ENCODE data around the gene LRFN3. TPM values are rescaled to one million over a fixed set of nuclear protein-coding genes. Genes with fewer than 3 reads are reported as not detected.

Gene LRFN3
- total and polyA plus RNA-seq, 4 donors, result 0.89 to 8.4 (median 2.1) TPM

DNA sequence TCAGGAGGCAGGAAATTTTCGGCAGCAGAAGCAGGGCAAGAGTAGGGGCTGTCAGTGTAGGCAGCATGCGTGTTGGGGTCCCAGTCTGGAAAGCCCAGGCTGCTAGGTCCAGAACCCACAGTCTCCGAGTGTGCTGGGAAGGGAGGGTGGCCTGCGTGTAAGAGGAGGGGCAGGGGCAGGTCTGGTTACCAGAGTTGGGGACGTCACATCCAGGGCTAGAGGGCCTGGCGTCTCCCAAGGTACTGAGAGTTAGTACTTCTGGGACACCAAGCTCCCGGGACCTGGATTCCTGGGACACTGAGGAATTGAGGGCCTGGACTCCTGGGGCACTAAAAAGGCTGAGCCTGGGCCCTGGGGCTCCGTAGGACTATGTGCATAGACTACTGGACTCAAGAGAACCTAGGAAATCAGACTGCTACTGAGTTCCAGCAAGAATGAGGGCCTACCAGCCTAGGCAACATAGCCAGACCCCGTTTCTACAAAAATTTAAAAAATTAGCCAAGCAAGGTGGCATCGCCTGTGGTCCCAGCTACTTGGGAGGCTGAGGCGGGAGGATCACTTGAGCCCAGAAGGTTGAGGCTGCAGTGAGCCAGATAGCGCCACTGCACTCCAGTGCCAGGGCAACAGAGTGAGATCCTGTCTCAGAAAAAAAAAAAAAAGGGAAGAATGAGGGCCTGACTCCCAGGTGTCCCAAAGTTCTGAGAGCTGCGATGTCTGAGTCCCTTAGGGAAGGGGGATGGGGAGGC, 38.3 kb upstream of the LRFN3 start (continued):
- TF ChIP-seq, protein P1, sequence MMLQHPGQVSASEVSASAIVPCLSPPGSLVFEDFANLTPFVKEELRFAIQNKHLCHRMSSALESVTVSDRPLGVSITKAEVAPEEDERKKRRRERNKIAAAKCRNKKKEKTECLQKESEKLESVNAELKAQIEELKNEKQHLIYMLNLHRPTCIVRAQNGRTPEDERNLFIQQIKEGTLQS (IDR thresholded peaks at IDR 0.05), result no peak
- TF ChIP-seq HNF4A (conservative IDR thresholded peaks at IDR 0.05) (no peak), SP1 (IDR thresholded peaks at IDR 0.05) (no peak), EGR1 (IDR thresholded peaks at IDR 0.05; ENCODE audit: low read depth in 2 of 2) (no peak), HNF4G (IDR thresholded peaks at IDR 0.05) (no peak), NR2F2 (IDR thresholded peaks at IDR 0.05) (no peak)
- TF ChIP-seq, protein P2, sequence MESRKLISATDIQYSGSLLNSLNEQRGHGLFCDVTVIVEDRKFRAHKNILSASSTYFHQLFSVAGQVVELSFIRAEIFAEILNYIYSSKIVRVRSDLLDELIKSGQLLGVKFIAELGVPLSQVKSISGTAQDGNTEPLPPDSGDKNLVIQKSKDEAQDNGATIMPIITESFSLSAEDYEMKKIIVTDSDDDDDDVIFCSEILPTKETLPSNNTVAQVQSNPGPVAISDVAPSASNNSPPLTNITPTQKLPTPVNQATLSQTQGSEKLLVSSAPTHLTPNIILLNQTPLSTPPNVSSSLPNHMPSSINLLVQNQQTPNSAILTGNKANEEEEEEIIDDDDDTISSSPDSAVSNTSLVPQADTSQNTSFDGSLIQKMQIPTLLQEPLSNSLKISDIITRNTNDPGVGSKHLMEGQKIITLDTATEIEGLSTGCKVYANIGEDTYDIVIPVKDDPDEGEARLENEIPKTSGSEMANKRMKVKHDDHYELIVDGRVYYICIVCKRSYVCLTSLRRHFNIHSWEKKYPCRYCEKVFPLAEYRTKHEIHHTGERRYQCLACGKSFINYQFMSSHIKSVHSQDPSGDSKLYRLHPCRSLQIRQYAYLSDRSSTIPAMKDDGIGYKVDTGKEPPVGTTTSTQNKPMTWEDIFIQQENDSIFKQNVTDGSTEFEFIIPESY (IDR thresholded peaks at IDR 0.05), result no peak

DNA sequence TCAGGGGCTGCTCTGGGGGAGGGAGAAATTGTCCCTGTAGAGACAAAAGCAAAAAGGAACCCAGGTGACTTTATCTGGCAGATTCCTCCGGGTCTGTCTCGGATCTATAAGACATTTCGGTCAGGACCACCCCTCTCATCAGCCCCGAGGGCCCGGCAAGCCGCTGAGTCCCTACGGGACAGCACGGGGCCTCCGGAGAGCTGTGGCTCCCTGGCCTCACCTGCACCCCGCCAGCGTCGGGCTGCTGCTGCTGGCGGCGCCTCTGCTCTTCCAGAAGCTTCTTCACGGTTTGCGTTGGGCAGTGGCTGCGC, 37.7 kb upstream of the LRFN3 start:
- no peaks in the 10 kb centered on the region for H3K27me3 ChIP-seq (ENCODE audit: control insufficient read depth in 4 of 4, insufficient read depth in 4 of 4, low read length in 3 of 4)
- TF ChIP-seq, protein P3, sequence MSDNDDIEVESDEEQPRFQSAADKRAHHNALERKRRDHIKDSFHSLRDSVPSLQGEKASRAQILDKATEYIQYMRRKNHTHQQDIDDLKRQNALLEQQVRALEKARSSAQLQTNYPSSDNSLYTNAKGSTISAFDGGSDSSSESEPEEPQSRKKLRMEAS (IDR thresholded peaks at IDR 0.05), result no peak
- TF ChIP-seq FOXA2 (IDR thresholded peaks at IDR 0.05) (no peak), NR2F2 (IDR thresholded peaks at IDR 0.05) (no peak), JUND (IDR thresholded peaks at IDR 0.05) (no peak)
- TF ChIP-seq, protein P4, sequence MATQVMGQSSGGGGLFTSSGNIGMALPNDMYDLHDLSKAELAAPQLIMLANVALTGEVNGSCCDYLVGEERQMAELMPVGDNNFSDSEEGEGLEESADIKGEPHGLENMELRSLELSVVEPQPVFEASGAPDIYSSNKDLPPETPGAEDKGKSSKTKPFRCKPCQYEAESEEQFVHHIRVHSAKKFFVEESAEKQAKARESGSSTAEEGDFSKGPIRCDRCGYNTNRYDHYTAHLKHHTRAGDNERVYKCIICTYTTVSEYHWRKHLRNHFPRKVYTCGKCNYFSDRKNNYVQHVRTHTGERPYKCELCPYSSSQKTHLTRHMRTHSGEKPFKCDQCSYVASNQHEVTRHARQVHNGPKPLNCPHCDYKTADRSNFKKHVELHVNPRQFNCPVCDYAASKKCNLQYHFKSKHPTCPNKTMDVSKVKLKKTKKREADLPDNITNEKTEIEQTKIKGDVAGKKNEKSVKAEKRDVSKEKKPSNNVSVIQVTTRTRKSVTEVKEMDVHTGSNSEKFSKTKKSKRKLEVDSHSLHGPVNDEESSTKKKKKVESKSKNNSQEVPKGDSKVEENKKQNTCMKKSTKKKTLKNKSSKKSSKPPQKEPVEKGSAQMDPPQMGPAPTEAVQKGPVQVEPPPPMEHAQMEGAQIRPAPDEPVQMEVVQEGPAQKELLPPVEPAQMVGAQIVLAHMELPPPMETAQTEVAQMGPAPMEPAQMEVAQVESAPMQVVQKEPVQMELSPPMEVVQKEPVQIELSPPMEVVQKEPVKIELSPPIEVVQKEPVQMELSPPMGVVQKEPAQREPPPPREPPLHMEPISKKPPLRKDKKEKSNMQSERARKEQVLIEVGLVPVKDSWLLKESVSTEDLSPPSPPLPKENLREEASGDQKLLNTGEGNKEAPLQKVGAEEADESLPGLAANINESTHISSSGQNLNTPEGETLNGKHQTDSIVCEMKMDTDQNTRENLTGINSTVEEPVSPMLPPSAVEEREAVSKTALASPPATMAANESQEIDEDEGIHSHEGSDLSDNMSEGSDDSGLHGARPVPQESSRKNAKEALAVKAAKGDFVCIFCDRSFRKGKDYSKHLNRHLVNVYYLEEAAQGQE (IDR thresholded peaks at IDR 0.05), result no peak
- H3K27ac ChIP-seq (ENCODE audit: low read depth in 1 of 2, low read length in 2 of 2), result peak overlapping the region; percentile 87 to 91
- H3K9ac ChIP-seq (ENCODE audit: low read depth in 1 of 2, low read length in 2 of 2), result peak overlapping the region in 1 of 2 donors; percentile 70
- no peak for DNase-seq (ENCODE audit: low spot score)
- 56% methylated on average over 17 of the region's 17 CpGs for WGBS
- H3K9me3 ChIP-seq (ENCODE audit: control insufficient read depth in 4 of 4, low read length in 3 of 4), result no peaks in the 10 kb centered on the region
- peaks cover 0 to 13% (median 6%) of the 10 kb centered on the region in 4 donors for H3K36me3 ChIP-seq (ENCODE audit: control insufficient read depth in 4 of 4, insufficient read depth in 3 of 4, low read depth in 1 of 4, low read length in 3 of 4)
- H3K4me3 ChIP-seq (ENCODE audit: low read depth in 1 of 3, low read length in 3 of 3), result peak overlapping the region in 1 of 3 donors; percentile 61
- peaks cover 0 to 4% (median 2%) of the 10 kb centered on the region in 4 donors for H3K4me1 ChIP-seq (ENCODE audit: control insufficient read depth in 4 of 4, insufficient read depth in 4 of 4, low read length in 3 of 4)

DNA sequence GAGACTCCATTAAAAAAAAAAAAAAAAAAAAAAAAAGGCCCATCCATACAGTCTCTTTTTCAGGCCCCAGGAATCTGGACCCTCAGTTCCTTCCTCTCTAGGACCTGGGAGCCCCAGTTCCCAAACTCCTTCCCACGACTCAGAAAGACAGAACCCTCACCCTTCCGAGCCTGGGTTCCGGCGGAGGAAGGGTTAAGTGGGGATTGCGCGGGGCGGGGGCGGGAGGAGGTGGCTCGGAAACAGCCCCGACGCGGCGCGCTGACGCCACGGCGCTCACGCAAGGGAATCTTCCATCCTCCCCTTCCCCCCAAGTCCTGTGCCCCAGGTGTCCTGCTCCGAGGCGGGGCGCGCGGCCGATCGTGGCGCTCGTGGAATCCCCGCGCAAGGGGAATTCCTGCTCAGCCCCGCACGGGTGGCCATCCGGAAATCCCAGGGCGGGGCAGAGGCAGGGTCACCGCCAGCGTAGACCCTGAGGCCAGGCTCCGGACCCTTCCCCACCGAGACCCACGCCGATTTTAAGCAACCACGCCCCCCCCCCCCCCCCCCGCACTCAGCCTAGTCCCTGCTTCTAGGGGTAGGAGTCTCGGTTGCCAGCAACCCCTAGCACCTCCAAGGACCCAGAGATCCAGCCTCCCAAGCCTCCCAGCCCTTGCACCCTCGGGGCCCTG, 36.5 kb upstream of the LRFN3 start:
- H3K27me3 ChIP-seq (ENCODE audit: control insufficient read depth in 4 of 4, insufficient read depth in 4 of 4, low read length in 3 of 4), result no peaks in the 10 kb centered on the region
- H3K36me3 ChIP-seq (ENCODE audit: control insufficient read depth in 4 of 4, insufficient read depth in 3 of 4, low read depth in 1 of 4, low read length in 3 of 4), result peaks cover 0 to 9% (median 6%) of the 10 kb centered on the region in 4 donors
- H3K27ac ChIP-seq (ENCODE audit: low read depth in 1 of 2, low read length in 2 of 2), result peak overlapping the region; percentile 87 to 91
- H3K4me1 ChIP-seq (ENCODE audit: control insufficient read depth in 4 of 4, insufficient read depth in 4 of 4, low read length in 3 of 4), result peaks cover 0 to 4% (median 2%) of the 10 kb centered on the region in 4 donors
- DNase-seq (ENCODE audit: low spot score), result peak; percentile 60
- peak overlapping the region; percentile 61 to 81 (median 69) for H3K4me3 ChIP-seq (ENCODE audit: low read depth in 1 of 3, low read length in 3 of 3)
- peak overlapping the region; percentile 82 to 87 for H3K9ac ChIP-seq (ENCODE audit: low read depth in 1 of 2, low read length in 2 of 2)
- no peaks in the 10 kb centered on the region for H3K9me3 ChIP-seq (ENCODE audit: control insufficient read depth in 4 of 4, low read length in 3 of 4)
- WGBS, result under 1% methylated on average over 43 of the region's 43 CpGs
- TF ChIP-seq, protein P3 (IDR thresholded peaks at IDR 0.05), result no peak
- TF ChIP-seq RXRA (IDR thresholded peaks at IDR 0.05) (no peak), JUND (IDR thresholded peaks at IDR 0.05) (no peak), TAF1 (conservative IDR thresholded peaks at IDR 0.05) (no peak), GABPA (IDR thresholded peaks at IDR 0.05 in 1 of 2, conservative IDR thresholded peaks at IDR 0.05 in 1 of 2) (peak in 1 of 2 donors; percentile 62), HNF4A (conservative IDR thresholded peaks at IDR 0.05) (no peak), RAD21 (IDR thresholded peaks at IDR 0.05) (no peak), NR2F2 (IDR thresholded peaks at IDR 0.05) (no peak), FOXA2 (IDR thresholded peaks at IDR 0.05) (no peak), SP1 (IDR thresholded peaks at IDR 0.05) (peak; percentile 37), FOXA1 (IDR thresholded peaks at IDR 0.05) (no peak), YY1 (IDR thresholded peaks at IDR 0.05) (peak; percentile 61), HNF4G (IDR thresholded peaks at IDR 0.05) (no peak)
- TF ChIP-seq, protein P2 (IDR thresholded peaks at IDR 0.05), result no peak
- TF ChIP-seq, protein P5, sequence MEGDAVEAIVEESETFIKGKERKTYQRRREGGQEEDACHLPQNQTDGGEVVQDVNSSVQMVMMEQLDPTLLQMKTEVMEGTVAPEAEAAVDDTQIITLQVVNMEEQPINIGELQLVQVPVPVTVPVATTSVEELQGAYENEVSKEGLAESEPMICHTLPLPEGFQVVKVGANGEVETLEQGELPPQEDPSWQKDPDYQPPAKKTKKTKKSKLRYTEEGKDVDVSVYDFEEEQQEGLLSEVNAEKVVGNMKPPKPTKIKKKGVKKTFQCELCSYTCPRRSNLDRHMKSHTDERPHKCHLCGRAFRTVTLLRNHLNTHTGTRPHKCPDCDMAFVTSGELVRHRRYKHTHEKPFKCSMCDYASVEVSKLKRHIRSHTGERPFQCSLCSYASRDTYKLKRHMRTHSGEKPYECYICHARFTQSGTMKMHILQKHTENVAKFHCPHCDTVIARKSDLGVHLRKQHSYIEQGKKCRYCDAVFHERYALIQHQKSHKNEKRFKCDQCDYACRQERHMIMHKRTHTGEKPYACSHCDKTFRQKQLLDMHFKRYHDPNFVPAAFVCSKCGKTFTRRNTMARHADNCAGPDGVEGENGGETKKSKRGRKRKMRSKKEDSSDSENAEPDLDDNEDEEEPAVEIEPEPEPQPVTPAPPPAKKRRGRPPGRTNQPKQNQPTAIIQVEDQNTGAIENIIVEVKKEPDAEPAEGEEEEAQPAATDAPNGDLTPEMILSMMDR (IDR thresholded peaks at IDR 0.05; ENCODE audit: low read depth, low read length, missing input control), result no peak

Data from liver (tissue), 9 donors.